HG03469 (cell line): ENCODE results near the gene DTNB.
A peak's percentile ranks its signal among the peaks of the same experiment; 100 is the strongest.
"Not testable (repeated sequence)": the region's sequence is repeated elsewhere in the genome, so short reads cannot be mapped to it uniquely, and the experiment has no call there.

ENCODE experiments used
- ATAC-seq: cut with Tn5 transposase; IDR thresholded peaks from one replicate; pipeline ENCODE4 v1.9.1; 2021; ENCODE audit warnings: mild to moderate bottlenecking, moderate library complexity, moderate number of reproducible peaks; ENCODE audit not compliant: unreplicated experiment

Gene DTNB

GRCh38 chr2:25549571-25549970 lies 123.8 kb downstream of the DTNB start:
- not testable (repeated sequence) for ATAC-seq

DNA sequence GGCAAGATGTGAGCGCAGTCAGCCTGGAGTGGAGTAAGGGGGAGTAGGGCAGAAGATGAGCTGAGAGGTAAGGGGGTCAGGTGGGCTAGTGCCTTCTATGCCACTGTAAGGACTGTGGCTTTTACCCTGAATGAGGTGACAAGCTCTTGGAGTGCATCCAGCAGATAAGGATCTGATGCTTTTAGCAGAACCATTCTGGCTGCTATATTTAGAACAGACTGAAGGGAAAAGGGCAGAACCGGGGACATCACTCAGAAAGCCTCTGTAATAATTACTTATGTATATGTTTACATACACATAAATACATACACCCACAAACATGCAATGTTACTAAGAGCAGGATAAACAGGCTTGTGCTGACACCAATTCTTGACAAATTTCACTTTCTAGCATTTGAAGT lies 124.8 kb downstream of the DTNB start:
- ATAC-seq: no peak

DNA sequence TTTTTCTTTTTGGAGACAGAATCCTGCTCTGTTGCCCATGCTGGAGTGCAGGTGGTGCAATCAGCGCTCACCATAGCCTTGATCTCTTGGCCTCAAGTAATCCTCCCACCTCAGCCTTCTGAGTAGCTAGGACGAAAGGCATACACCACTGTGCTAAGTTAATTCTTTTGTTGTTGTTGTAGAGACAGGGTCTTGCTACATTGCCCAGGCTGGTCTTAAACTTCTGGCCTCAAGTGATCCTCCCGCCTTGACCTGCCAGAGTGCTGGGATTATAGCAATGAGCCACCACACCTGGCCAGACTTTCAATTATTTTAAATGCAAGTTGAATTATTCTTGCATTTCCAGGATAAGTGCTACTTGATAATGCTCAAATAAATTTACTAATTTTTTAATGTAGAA lies 126.5 kb downstream of the DTNB start:
- ATAC-seq: no peak

DNA sequence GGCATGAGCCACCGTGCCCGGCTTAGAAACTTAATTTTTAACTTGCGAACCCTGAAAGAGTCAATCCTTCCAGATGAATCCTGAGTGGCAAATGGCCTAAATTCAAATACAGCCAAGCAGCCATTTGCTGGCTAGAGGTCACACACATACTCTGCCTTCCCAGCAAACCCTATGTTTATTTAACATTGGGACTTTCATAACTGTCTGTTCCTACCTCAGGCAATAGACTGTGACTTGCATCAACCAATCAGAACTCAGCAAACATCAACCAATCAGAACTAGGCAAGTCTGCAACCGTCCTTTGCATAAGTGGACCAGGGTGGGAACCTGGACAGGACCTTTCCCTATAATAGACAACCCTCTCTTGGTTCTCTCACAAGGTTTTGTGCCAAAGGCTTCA lies 127.5 kb downstream of the DTNB start:
- no peak for ATAC-seq

GRCh38 chr2:25544445-25544844 lies 128.9 kb downstream of the DTNB start:
- ATAC-seq: no peak

- no peak for ATAC-seq
Measured at GRCh38 chr2:25543939-25544338, 129.4 kb downstream of the DTNB start.

DNA sequence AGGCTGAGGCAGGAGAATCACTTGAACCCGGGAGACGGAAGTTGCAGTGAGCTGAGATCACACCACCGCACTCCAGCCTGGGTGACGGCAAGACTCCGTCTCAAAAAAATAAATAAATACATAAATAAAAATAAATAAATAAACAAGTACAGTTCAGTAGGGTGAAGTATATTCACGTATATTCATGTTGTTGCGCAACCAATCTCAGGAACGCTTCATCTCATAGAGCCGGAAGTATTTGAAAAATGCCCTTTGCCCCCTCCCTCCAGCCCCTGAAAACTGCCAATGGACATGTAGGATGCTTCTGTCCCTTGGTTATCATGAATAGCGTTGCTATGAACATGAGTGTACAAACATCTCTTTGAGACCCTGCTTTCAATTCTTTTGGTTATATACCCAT lies 132.0 kb downstream of the DTNB start:
- no peak for ATAC-seq

GRCh38 chr2:25539136-25539535 lies 134.2 kb downstream of the DTNB start:
- no peak for ATAC-seq

GRCh38 chr2:25537526-25537925 lies 135.9 kb downstream of the DTNB start:
- ATAC-seq: no peak

- not testable (repeated sequence) for ATAC-seq
Measured at GRCh38 chr2:25535411-25536289, 137.7 kb downstream of the DTNB start.

DNA sequence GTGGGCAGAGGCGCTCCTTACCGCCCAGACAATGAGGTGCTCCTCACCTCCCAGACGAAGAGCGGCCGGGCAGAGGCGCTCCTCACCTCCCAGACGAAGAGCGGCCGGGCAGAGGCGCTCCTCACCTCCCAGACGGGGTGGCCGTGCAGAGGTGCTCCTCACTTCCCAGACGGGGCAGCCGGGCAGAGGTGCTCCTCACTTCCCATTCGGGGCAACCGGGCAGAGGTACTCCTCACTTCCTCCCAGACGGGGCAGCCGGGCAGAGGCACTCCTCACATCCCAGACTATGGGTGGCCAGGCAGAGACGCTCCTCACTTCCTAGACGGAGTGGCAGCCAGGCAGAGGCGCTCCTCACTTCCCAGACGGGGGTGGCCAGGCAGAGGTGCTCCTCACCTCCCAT lies 138.4 kb downstream of the DTNB start:
- ATAC-seq: not testable (repeated sequence)

GRCh38 chr2:25534455-25534854 lies 138.9 kb downstream of the DTNB start:
- ATAC-seq: no peak

DNA sequence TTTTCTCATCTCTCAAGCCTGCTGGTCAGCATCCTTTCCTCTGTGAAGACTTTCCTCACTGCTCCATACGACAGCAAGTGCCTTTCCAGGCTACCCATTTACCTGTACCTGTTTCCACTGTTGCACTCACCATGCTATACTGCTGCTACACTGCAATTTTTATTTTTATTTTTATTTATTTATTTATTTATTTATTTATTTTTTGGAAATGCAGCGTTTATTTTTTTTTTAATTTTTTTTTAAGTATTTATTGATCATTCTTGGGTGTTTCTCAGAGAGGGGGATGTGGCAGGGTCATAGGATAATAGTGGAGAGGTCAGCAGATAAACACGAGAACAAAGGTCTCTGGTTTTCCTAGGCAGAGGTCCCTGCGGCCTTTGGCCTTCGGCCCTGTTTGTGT lies 139.6 kb downstream of the DTNB start:
- not testable (repeated sequence) for ATAC-seq

- no peak for ATAC-seq
Measured at GRCh38 chr2:25532521-25532920, 140.9 kb downstream of the DTNB start.

- no peak for ATAC-seq
Measured at GRCh38 chr2:25529034-25529433, 144.3 kb downstream of the DTNB start.

- ATAC-seq: no peak
Measured at GRCh38 chr2:25528173-25528572, 145.2 kb downstream of the DTNB start.

DNA sequence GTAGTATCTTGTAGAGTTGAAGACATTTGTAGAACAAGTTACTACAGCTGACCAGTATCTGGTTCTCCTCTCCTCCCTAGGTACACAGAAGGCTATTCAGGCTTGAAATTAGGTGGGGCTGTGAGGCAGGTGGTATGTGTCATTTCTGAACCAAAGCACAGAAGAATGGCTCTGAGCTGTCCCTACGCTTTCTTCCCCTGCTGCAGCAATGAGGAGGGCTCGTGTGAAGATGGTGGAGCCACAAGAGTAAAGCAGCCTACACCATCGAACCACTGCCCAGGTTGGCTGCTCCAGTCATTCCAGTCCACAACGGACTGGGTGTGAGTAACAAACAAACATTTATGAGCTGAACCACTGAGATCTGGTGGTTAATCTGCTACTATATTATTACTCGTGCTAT lies 148.9 kb downstream of the DTNB start:
- ATAC-seq: no peak

DNA sequence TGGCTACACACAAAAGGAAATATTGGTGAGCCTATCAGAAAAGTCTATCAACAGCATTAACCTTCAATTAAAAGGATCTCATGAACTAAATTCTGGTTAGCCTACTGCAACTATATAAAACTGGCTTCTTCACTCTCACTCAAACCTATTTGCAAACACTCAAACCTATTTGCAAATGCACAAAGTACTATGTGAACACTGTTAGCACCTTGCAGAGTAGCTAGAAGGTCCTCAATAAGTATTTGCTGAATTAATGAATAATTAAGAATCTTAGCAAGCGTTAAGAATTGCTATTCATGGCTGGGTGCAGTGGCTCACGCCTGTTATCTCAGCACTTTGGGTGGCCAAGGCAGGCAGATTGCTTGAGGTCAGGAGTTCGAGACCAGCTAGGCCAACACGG lies 150.3 kb downstream of the DTNB start:
- no peak for ATAC-seq

DNA sequence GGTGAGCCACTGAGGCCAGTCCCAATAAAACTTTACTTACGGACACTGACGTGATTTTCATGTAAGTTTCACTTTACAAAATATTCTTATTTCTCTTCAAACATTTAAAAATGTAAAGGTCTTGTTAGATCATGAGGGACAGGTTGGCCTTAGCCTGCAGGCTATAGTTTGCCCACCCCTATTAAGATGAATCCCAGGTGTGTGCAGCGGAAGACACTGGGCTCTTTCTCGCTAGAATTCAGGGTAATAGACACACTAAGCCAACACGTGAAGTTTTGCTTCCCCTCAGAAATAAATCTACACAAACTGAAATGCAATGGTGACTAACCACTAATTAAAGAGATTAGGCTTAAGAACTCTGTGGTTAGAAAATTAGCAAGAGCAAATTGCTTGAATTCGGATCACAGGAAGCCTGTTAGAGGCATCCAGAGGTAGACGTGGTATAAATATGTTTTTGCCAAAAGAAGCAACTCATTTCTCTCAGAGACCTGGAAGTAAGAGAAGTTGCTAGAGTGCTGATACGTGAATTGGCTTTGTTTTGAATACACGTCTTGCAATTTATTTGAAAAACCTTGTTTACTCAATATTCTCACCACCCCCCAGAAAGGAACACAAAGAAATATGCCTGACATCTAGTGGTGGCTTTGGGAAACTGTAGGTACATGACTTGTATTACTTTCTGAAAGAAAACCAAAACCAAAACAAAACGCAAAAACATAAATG lies 151.6 kb downstream of the DTNB start:
- ATAC-seq: peak; percentile 59

DNA sequence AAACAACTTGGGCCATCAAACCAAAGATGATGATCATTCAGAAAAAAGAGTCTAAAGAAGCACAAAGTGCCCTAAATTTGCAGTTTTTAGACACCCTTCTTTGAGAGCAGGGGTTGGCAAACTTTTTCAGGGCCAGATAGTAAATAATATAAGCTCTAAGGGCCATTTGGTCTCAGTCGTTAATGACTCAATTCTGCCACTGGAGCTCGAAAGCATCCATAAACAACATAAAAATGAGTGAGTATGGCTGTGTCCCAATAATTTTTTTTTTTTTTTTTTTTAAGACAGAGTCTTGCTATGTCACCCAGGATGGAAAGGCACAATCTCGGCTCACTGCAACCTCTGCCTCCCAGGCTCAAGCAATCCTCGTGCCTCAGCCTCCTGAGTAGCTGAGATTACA lies 152.3 kb downstream of the DTNB start:
- no peak for ATAC-seq

- ATAC-seq: no peak
Measured at GRCh38 chr2:25517701-25518100, 155.7 kb downstream of the DTNB start.

DNA sequence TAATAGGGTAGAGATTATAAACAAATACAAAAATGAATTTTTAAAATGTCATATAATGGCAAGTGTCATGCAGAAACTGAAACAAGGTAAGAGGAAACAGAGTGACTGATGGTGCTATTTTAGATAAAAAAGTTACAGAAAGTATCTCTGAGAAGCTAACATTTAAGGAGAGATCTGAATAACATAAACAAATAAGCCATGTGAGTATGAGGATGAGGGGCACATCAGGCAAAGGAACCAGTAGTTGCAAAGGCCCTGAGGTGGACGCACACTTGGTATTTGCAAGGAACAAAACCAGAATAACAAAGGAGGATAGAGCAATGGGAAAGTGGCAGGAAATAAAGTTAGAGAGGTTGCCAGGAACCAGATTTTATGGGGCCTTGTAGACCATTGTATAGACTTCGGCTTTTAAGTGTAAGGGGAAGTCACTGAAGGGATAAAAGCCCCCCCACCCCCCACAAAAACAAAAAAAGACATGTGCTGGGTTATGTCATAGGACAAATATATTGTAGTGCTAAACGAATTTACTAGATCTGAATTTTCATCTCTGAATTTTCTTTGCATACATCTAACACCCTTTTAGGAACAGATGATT lies 159.2 kb downstream of the DTNB start:
- no peak for ATAC-seq
